ENCODE data around the gene RGS2. TPM values are rescaled to one million over a fixed set of nuclear protein-coding genes. Genes with fewer than 3 reads are reported as not detected.

RGS2 gene
- total and polyA plus RNA-seq, 9 of the 15 experiments (the other 6 are each of a cell fraction or from before 2014, with no cell fraction given), result 2.5 to 5.4 (median 3.8) TPM

DNA sequence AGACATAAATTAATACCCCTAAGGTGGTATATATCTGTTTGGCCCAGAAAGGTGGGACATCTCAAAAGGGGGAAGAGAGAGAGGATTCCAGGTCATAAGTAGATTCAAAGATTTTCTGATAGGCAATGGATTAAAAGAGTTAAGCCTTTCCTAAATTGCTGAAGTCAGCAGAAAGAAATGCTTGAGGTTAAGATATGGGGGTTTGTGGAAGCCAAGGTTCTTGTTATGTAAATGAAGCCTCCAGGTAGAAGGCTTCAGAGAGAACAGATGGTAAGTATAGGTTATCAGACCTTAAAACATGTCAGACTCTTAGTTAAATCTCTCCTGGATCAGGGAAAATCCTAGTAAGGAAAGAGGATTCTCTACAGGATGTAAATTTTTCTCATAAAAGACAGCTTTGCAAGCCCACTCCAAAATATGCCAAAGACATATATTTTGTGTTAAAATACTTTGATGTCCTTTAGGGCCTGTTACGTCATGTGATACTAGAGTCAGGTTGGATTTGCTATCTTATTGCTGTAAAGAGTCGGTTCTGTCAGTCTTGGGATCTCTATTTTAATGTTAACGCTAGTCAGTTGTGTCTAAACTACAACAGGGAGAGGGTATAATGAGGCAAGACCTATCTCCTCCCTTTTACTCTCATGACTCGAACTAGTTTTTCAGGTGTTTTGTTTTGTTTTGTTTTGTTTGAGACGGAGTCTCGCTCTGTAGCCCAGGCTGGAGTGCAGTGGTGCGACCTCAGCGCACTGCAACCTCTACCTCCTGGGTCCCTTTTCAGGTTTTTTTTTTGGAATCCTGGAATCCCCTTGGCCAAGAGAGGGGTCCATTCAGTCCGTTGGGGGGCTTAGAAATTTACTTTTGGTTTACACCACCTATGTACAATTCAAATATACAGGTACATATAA lies 30.6 kb downstream of the RGS2 start (continued):
- TF ChIP-seq, protein P1, sequence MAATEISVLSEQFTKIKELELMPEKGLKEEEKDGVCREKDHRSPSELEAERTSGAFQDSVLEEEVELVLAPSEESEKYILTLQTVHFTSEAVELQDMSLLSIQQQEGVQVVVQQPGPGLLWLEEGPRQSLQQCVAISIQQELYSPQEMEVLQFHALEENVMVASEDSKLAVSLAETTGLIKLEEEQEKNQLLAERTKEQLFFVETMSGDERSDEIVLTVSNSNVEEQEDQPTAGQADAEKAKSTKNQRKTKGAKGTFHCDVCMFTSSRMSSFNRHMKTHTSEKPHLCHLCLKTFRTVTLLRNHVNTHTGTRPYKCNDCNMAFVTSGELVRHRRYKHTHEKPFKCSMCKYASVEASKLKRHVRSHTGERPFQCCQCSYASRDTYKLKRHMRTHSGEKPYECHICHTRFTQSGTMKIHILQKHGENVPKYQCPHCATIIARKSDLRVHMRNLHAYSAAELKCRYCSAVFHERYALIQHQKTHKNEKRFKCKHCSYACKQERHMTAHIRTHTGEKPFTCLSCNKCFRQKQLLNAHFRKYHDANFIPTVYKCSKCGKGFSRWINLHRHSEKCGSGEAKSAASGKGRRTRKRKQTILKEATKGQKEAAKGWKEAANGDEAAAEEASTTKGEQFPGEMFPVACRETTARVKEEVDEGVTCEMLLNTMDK (IDR thresholded peaks at IDR 0.05; ENCODE audit: borderline replicate concordance, insufficient read depth, low read depth, low read length, poor library complexity, severe bottlenecking), result no peak
- TF ChIP-seq DPF2 (IDR thresholded peaks at IDR 0.05), result no peak
- TF ChIP-seq ZNF785 (CRISPR knock-in tag; IDR thresholded peaks at IDR 0.05), result no peak
- TF ChIP-seq C11orf30 (IDR thresholded peaks at IDR 0.05; ENCODE audit: low read depth), result peak; percentile 82
- no peak for TF ChIP-seq KDM1A (IDR thresholded peaks at IDR 0.05)
- TF ChIP-seq, protein P2, sequence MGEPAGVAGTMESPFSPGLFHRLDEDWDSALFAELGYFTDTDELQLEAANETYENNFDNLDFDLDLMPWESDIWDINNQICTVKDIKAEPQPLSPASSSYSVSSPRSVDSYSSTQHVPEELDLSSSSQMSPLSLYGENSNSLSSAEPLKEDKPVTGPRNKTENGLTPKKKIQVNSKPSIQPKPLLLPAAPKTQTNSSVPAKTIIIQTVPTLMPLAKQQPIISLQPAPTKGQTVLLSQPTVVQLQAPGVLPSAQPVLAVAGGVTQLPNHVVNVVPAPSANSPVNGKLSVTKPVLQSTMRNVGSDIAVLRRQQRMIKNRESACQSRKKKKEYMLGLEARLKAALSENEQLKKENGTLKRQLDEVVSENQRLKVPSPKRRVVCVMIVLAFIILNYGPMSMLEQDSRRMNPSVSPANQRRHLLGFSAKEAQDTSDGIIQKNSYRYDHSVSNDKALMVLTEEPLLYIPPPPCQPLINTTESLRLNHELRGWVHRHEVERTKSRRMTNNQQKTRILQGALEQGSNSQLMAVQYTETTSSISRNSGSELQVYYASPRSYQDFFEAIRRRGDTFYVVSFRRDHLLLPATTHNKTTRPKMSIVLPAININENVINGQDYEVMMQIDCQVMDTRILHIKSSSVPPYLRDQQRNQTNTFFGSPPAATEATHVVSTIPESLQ (CRISPR knock-in tag; IDR thresholded peaks at IDR 0.05), result no peak
- TF ChIP-seq, protein P3, sequence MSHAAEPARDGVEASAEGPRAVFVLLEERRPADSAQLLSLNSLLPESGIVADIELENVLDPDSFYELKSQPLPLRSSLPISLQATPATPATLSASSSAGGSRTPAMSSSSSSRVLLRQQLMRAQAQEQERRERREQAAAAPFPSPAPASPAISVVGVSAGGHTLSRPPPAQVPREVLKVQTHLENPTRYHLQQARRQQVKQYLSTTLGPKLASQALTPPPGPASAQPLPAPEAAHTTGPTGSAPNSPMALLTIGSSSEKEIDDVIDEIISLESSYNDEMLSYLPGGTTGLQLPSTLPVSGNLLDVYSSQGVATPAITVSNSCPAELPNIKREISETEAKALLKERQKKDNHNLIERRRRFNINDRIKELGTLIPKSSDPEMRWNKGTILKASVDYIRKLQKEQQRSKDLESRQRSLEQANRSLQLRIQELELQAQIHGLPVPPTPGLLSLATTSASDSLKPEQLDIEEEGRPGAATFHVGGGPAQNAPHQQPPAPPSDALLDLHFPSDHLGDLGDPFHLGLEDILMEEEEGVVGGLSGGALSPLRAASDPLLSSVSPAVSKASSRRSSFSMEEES (CRISPR knock-in tag; IDR thresholded peaks at IDR 0.05), result peak; percentile 6; the same call in 1 of the 2 replicates
